HG03558 (cell line): ENCODE results near the gene STKLD1.
"Not testable (repeated sequence)": the region's sequence is repeated elsewhere in the genome, so short reads cannot be mapped to it uniquely, and the experiment has no call there.

ENCODE experiments used
- ATAC-seq: cut with Tn5 transposase; IDR thresholded peaks from one replicate; pipeline ENCODE4 v1.9.1; 2021; ENCODE audit warnings: moderate number of reproducible peaks; ENCODE audit not compliant: unreplicated experiment; ENCODE audit errors: extremely low read depth

The STKLD1 gene

DNA sequence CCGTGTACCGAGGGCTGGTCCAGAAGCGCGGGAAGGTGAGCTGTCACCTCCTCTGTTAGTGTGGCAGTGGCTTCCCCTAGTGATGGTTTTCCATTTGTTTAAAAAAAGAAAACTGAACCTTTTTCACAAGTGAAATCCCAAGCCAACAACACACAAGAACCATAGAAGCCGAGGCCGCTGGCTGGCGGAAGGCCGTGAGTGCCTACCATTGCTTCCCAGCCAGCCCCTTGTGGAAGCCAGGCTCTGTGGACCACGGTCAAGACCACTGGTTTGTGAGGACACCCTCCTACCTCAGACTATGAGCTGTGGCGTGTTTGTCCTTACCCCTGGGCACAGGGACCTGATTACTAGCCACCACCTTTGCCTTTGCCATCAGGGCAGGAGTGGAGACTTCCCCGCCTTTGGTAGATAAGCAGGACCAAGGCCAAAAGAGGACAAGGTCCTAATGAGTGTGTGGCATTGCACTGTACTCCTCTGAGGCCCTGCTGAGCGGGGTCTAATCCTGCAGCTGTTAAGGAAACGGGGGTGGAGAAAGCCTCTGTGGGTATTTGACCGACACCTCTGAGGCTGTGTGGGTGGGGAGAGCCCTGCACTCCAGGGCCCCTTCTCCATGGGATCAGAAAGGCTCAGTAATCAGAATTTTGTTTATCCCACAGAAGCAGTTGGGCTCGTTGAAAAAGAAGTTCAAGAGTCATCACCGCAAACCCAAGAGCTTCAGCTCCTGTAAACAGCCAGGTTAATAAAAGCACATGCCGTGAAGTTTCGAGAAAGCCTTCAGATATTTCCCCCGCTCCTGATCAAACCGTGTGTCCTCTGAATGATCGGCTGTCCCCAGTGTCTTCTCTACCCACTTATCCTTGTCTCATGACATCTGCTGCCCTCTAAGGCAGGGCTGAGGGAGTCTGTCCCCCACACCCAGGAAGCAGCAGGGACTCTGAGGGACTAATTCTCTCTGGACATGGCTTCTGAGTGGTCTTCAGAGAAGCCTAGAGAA, 15.5 kb upstream of the STKLD1 start:
- ATAC-seq: no peak

DNA sequence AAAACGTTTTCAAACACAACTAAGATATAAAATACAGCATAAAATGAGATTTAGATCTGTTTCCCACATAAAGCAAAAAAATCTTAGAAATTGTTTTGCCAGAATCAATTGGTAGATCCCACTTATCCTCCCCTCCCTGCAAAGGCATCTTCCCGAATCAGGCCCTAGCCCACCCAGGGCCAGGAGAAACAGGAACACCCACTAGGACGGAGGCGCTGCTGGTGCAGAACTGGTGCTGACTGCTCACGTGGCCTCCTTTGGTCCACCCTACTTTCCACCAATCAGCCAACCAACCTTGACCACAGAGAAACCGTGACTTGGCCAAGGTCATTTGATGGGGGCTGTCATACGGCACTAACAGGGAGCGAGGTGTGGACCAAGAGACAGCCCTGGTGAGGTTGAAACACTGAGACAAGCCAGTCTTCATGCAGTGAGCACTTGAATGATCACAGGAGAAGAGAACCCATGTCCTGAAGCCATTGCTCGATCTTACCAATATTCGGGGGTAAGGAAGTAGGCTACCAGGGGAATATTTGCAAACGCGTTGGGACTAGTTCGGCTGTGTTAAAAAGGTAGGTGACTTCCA, 14.6 kb upstream of the STKLD1 start:
- ATAC-seq: no peak

DNA sequence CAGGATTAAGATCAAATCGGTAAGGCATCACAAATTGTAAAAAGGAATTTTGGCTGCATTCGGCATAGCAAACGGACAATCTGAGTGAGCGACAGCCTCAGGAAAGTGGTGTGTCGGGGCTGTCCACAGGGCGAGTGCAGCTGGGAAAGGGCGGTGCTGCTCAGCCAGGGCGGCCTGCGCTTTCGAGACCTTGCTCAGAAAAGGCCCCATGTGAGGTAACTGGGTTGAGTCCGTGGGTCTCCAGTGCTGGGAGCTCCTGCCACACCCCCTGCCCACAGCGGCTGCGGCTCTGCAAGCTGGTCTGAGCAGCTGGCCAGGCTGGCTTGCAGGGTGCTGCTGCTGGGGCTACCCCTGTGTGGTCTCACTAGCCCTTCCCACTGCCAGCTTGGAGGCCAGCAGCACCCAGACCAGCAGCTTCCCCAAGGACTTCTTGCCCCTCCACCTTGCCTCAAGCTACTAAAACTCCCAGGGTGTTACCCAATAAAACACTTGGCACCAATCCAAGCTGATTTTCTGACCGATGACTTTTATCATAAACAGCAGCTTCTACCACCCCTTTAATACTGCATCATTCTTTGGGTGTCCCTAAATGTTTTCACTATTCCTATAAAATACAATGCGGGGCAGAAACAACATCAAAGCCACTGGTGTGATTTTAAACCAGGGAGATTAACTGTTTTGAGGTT, 13.7 kb upstream of the STKLD1 start:
- ATAC-seq: no peak

DNA sequence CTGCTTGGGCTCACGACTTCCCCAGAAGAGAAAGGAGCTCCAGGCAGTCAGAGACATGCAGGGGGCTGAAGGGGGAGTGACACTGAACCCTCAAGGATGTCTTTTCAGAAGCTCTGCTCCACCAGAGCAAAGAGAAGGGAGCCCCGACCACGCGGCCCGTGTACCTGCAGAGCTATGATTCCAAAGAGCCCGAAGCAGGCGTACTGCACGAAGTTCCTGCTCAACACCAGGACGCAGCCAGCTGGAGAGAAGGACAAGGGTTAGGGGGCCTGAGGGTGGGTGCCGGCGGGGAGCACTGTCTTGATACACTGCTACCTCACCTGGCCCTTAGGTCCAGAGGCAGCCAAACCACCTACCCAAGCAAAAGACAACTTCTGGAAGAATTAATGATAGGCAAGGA, 9.7 kb upstream of the STKLD1 start:
- no peak for ATAC-seq

DNA sequence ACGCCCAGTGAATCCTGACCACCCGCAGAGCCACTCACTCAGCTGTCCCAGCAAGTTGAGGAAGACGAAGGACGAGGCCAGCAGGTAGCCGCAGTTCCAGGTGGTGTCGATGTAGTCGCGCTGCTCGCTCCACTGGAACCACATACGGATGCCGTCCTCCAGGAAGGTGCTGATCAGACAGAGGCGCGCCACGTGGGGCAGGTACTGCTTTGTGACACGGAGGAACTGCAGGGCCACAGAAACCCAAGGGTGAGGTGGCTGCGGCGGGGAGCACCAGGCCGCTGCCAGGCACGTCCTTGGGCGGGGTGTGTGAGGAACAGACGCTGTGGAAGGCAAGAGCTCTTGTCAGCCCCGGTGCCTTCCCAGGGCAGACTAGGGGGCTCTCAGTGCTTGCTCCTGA, 8.9 kb upstream of the STKLD1 start:
- no peak for ATAC-seq

DNA sequence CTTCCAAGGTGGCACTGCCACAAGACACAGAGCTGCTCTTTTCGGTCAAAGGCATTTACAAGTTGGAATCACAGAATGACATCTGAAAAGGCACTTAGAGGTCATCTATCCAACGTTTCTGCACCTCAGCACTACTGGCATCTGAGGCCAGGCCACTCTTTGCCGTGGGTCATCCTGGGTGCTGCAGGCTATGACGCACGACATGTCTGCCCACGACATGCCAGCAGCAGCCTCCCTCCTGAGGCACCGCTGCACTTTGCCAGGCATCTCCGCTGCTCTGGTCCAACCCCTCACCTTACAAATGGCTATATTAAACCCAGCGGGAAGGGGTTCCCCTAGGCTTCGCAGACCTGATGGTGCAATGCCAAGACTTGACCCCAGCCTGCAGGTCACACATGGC, 8.4 kb upstream of the STKLD1 start:
- no peak for ATAC-seq

DNA sequence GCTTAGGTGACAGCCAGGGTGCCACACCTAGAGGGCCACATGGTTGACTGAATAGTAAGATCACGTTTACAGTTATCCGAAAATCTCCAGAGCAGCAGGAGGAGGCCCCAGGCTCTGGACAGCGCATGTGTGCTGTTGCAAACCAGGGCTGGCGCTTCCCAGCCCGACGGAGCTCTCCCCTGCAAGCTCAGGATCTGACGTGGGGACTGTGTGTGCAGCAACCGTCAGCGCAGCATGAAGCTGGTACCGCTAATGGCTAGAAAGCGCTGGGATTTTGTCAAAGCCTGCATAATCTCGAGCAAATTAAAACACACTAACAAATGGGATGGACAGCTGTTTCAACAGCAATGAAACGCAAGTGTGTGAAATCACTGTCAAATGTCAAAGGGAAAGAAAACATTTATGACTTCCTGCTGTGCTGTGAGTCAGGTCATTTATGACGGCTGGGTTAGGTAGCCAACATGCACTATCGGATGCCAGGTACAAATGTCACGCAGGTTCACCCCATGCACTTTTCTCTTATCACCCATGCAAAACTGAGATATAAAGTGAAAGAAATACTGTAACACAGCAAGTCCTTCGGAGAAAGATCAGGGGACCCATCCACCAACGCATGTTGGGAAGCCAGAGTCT, 7.8 kb upstream of the STKLD1 start:
- no peak for ATAC-seq

DNA sequence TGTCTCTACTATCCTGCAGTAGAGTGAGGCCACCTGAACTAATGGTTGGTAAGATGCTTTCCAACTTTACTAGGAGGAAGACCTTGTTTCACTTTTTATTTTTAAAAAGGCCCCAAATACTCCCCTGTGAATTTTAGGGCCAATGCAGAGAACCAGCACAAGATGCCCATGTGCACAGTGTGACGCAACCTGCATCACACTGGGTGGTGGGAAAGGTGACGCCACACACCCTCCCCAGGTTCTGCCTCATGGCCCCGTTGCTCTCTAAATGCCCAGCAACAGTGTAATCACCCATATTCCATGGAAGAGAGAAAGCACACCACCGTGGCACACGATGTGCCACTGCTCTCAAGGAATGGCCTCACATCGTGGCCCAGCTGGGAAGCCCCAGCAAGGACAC, 6.7 kb upstream of the STKLD1 start:
- no peak for ATAC-seq

DNA sequence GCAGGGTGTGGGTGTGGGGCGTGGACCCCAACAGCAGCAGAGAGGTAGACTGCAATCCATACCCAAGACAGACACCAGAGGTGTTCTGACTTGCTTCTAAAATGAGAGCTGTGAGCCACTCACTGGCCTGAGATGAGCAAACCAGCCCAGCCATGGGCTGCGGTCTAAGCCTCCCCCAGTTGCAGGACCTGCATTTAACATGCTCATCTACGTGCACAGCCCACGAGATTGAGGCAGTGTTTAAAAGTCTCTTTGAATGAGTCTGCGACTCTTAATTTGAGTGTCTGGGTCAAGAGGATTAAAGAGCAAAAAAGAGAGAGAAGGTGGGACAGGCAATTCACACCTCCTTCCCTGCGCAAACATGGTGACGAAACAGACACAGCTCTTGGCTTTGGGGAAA, 6.2 kb upstream of the STKLD1 start:
- ATAC-seq: no peak

DNA sequence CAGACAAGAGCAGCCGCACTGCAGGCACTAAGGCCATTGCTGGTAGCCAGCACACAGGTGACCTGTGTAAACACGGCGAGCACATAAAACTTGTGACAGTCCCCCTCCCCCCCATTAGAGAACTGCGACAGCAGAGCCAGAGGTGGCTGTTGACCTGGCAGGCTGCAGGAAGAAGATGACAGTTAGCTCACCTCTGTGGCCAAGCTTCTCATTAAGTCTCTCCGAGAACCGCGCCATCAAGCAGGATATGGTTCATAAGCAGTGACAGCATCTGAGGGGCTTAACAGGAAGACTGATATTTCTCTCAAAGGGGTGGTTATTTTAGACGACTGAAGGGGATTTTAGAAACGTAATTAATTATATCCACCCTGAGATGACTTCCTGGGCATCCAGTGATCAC, 5.5 kb upstream of the STKLD1 start:
- ATAC-seq: no peak

DNA sequence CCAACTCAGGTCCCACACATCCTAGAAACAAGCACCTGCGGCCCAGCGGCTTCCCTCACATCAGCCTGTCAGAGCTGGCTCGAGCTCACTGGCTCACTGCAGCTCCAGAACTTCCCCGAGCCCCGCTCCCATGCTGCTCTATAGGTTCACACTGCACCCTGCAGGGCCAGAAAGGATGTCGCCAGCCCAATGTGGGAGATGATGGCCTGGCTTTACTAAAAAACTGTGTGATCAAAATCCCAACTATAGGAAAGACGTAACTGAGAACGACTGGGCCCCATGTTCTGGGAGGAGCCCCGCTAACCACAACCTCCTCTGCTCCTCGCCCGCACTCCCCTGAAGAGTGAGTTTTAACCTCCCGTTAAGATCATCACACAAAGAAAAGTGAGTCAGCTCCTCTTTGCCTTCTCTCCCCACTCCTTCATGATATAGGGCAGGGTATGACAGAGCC, 4.9 kb upstream of the STKLD1 start:
- no peak for ATAC-seq

DNA sequence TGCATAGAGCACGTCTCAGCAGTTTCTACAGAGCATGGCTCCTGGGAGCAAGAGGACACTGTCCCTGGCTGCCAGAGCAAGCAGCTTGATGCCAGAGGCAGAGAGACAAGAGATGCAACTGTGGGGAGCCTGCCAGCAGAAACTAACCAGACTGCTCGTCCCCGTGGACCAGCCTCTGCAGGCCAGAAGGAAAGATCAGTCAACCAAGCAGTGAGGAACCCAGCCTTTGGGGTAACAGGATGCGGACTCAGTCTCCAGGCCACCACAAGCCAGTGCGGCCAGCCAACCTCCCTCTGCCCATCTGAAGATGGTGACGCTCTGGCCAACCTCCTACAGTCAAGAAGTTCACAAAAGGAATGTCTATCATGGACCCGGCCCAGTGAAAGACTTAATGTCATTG, 4.0 kb upstream of the STKLD1 start:
- no peak for ATAC-seq

DNA sequence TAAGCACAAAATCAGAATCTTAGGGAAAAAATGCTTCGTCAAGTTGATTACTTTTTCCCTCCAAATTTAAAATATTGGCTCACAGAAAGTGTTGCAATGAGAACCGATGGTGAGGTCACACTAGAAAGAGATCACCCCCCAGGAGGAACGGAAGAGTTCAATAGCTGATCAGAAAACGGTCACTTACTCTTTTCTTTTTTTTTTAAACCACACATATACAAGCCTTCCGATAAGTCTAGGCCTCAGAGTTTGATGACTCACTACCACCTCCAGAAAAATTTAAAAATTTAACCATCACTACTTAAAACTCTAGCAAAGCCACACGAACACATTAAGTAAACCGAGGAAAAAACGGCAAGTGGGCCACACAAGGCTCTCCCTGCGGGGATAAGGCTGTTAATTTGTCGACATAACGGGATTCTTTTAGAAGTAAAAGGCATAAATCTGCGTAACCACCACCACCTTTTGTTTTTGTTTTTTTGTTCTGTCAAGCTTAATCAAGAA, 1.5 kb upstream of the STKLD1 start:
- ATAC-seq: no peak

DNA sequence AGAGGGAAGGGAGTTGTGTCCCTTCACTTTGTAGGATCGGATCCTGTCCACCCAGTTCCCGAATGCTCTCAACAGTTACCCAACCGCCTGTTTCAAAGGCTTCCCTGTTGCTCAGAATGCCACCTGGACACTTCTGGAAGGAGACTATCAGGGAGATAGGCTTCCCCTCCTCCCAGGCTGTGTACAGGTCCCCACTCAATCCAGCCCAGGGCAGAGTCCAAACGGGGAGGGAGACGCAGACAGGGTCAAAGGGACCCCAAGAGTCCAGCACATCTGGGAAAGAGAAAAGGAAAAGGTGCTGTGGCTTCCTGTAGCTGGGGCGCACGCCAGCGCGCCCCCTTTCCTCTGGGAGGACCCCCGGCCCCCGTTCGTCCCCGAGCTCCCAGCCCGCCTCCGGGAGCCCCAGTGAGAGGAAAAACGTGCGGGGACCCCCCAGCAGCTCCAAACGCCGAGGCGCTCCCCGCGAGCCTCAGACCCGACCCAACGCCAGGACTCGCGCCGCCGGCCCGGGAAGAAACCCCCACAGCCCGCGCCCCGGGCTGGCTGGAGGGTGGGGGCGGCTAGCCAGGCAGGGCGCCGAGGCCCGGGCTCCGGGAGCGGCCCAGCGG, 946 bp upstream of the STKLD1 start:
- no peak for ATAC-seq

DNA sequence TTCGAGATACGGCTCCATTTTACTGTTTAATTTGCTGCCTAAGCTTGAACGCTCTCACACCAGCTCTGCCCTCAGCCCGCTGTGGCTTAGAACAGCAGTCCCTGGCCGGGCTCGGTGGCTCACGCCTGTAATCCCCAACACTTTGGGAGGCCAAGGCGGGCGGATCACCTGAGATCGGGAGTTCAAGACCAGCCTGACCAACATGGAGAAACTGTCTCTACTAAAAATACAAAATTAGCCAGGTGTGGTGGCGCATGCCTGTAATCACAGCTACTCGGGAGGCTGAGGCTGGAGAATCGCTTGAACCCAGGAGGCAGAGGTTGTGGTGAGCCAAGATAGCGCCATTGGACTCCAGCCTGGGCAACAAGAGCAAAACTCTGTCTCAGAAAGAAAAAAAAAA, 1.1 kb downstream of the STKLD1 start:
- ATAC-seq: not testable (repeated sequence)

DNA sequence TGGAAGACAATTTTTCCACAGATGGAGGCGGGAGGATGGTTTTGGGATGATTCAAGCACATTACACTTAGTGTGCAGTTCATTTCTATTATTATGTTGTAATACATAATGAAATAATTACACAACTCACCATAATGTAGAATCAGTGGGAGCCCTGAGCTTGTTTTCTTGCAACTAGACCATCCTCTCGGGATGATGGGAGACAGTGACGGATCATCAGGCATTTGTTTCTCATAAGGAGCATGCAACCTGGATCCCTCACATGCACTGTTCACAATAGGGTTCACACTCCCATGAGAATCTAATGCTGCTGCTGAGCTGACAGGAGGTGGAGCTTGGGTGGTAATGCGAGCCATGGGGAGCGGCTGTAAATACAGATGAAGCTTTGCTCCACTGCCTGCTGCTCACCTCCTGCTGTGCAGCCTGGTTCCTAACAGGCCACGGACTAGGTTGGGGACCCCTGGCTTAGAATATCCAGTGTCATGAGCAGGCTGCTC, 1.6 kb downstream of the STKLD1 start:
- no peak for ATAC-seq

DNA sequence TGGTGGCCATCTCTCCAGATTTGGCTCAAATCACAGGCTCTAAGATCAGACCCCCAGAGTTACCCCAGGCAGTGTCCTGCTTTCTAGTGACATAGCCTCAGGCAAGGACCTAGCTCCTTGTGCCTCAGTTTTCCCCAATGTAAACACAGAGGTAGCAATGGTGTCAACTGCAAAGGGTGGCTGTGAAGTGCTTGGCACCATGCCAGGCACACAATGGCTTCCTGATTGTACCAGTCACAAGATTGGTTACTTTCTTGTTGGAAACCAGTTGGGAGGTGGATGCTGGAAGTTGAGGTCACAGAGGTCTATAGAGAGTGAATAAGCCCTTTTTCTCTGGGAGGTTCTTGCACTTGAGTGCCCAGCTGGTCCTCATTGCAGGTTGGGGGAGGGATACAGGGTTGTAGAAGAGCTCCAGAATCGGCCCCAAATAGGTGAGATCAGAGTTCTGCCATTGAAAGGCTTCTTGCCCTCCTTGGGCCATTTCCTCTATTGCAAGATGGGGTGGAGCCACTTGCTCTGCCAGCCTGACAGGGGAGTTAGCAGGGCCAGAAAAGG, 2.3 kb downstream of the STKLD1 start:
- ATAC-seq: no peak

DNA sequence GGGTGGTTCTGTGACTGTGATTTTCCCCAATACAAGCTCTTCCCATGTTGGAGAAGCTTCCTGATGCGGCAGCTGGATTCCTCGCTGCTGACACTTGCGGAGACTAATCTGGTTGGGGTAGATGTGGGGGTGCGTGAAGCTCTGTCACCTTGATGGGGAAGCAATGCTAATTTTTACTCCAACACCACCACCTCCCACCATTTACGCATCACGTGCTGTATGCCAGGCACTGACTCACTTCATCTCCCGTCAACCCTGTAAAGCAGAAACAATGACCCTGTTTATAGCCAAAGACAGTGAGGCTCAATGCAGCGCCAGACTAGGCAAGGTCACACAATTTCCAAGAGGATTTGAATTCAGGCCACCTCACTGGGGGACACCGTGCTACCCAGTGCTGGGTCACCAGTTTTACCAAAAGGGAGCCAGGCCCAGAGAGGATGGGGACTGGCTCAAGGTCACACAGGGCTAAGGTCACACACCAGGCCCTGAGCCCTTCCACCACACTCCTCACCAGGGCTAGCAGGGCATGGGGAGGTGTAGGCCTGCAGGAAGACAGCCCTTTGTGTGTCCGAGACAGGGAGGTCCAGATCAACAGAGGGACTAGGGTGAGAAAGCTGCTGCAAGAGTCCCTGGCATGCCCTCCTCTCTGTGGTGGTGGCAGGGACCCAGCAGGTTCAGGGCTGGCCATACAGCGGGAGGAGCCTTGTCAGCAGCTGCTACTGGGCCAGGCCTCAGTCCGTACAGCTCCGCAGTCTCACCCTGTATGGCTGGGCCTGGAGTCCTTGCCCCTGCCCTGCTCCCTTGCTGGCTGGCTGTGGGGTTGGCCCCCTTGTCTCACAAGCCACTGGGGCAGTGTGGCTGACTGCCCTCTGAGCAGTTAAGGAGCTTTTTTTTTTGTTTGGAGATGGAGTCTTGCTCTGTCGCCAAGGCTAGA, 3.3 kb downstream of the STKLD1 start:
- no peak for ATAC-seq

DNA sequence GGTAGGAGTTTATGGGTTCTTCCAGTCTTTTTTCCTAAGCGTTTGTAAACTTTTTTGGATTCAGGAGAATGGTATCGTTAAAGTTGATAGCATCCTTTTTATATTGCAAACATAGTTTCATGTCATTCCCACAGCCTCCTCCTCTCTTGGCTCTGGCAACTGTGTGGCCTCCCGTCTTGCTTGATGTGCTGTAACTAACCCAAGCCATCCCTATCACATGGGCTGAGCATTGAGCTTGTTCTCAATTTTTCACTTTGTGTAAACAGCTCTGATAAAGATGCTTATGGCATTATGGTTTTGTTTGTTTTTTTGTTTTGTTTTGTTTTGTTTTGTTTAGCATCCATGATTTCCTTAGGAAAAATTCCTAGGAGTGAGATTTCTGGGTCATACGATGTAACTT, 4.6 kb downstream of the STKLD1 start:
- no peak for ATAC-seq
